Stimulated activated naive CD8-positive, alpha-beta T cell treated with anti-CD3 and anti-CD28 coated beads, Interleukin-15, Interleukin-2, amounts not matched to agents 100 ng/mL and 50 ng/mL, for 24 hours (primary cell): Measurements from ENCODE around the gene MMP28.

ENCODE experiments used
- H3K27ac Mint-ChIP-seq: one replicate; pipeline ENCODE4 v1.8.0; 2021; ENCODE audit warnings: mild to moderate bottlenecking, mixed read lengths
- H3K27me3 Mint-ChIP-seq: one replicate; pipeline ENCODE4 v1.8.0; 2021; ENCODE audit warnings: mixed read lengths
- H3K36me3 Mint-ChIP-seq: one replicate; pipeline ENCODE4 v1.8.0; 2021; ENCODE audit warnings: low read depth, mixed read lengths
- H3K4me1 Mint-ChIP-seq: one replicate; pipeline ENCODE4 v1.8.0; 2021; ENCODE audit warnings: low read depth, mixed read lengths
- H3K4me3 Mint-ChIP-seq: one replicate; pipeline ENCODE4 v1.8.0; 2021; ENCODE audit warnings: mild to moderate bottlenecking, mixed read lengths
- H3K9me3 Mint-ChIP-seq: one replicate; pipeline ENCODE4 v1.8.0; 2021; ENCODE audit warnings: mixed read lengths

The MMP28 gene, protein sequence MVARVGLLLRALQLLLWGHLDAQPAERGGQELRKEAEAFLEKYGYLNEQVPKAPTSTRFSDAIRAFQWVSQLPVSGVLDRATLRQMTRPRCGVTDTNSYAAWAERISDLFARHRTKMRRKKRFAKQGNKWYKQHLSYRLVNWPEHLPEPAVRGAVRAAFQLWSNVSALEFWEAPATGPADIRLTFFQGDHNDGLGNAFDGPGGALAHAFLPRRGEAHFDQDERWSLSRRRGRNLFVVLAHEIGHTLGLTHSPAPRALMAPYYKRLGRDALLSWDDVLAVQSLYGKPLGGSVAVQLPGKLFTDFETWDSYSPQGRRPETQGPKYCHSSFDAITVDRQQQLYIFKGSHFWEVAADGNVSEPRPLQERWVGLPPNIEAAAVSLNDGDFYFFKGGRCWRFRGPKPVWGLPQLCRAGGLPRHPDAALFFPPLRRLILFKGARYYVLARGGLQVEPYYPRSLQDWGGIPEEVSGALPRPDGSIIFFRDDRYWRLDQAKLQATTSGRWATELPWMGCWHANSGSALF

GRCh38 chr17:35795007-35795870, at the start of gene MMP28:
Gene MMP28, minus strand, starts transcription at chr17:35795641. Its CDS starts 264 bp downstream, at chr17:35795377.
- H3K36me3 Mint-ChIP-seq = no peaks in the 10 kb centered on the region
- H3K27me3 Mint-ChIP-seq = peaks cover 41% of the 10 kb centered on the region

DNA sequence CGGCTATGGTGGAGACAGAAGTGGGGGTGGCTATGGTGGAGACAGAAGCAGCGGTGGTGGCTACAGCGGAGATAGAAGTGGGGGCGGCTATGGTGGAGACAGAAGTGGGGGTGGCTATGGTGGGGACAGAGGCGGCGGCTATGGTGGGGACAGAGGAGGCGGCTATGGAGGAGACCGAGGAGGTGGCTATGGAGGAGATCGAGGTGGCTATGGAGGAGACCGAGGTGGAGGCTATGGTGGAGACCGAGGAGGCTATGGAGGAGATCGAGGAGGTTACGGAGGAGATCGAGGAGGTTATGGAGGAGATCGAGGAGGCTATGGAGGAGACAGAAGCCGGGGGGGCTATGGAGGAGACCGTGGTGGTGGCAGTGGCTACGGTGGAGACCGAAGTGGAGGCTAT, 49.1 kb upstream of the MMP28 start:
- peak overlapping the region; percentile 10 for H3K27ac Mint-ChIP-seq
- H3K27me3 Mint-ChIP-seq = no peaks in the 10 kb centered on the region
- H3K4me3 Mint-ChIP-seq = no peak overlapping the region
- peaks cover 12% of the 10 kb centered on the region for H3K4me1 Mint-ChIP-seq
- no peaks in the 10 kb centered on the region for H3K9me3 Mint-ChIP-seq
- peaks cover 74% of the 10 kb centered on the region for H3K36me3 Mint-ChIP-seq

More at GRCh38 chr17:35795007-35795870, at the start of gene MMP28:
- peaks cover 20% of the 10 kb centered on the region for H3K4me1 Mint-ChIP-seq
- H3K9me3 Mint-ChIP-seq = no peaks in the 10 kb centered on the region
- peak within 1 kb of the TSS; percentile 78 for H3K4me3 Mint-ChIP-seq
- no peak within 1 kb of the TSS for H3K27ac Mint-ChIP-seq

- peak overlapping the region; percentile 41 for H3K27ac Mint-ChIP-seq
- H3K4me1 Mint-ChIP-seq = peaks cover 11% of the 10 kb centered on the region
- peaks cover 73% of the 10 kb centered on the region for H3K36me3 Mint-ChIP-seq
- H3K9me3 Mint-ChIP-seq = no peaks in the 10 kb centered on the region
- no peaks in the 10 kb centered on the region for H3K27me3 Mint-ChIP-seq
- H3K4me3 Mint-ChIP-seq = no peak overlapping the region
Measured at GRCh38 chr17:35843698-35844097, 48.3 kb upstream of the MMP28 start.

- H3K36me3 Mint-ChIP-seq = peaks cover 74% of the 10 kb centered on the region
- no peaks in the 10 kb centered on the region for H3K9me3 Mint-ChIP-seq
- H3K4me1 Mint-ChIP-seq = peaks cover 15% of the 10 kb centered on the region
- H3K27me3 Mint-ChIP-seq = no peaks in the 10 kb centered on the region
- no peak overlapping the region for H3K4me3 Mint-ChIP-seq
- H3K27ac Mint-ChIP-seq = no peak overlapping the region
Measured at GRCh38 chr17:35842239-35842638, 46.8 kb upstream of the MMP28 start.

GRCh38 chr17:35841505-35841904, 46.1 kb upstream of the MMP28 start:
- H3K4me1 Mint-ChIP-seq = peaks cover 13% of the 10 kb centered on the region
- H3K27ac Mint-ChIP-seq = no peak overlapping the region
- H3K4me3 Mint-ChIP-seq = no peak overlapping the region
- peaks cover 75% of the 10 kb centered on the region for H3K36me3 Mint-ChIP-seq
- H3K9me3 Mint-ChIP-seq = no peaks in the 10 kb centered on the region
- no peaks in the 10 kb centered on the region for H3K27me3 Mint-ChIP-seq

DNA sequence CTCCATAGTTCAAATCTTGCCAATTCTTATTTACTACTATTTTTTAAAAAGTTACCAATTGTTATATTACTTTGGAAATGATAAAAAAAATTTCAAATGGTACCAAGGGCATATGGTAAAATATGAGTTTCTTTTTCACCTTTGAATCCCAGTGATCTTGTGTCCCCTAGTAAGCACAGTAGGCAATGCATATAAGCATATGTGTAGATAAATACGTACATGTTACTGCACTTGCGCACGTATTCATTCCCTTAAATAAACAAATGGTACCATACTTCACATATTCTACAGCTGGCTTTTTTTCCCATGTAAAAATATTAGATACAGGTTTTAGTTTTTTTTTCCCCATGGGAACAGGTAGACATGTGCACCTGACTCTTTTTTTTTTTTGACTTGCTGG, 45.7 kb upstream of the MMP28 start:
- Mint-ChIP-seq H3K36me3 (peaks cover 75% of the 10 kb centered on the region), H3K4me3 (no peak overlapping the region), H3K9me3 (no peaks in the 10 kb centered on the region), H3K4me1 (peaks cover 10% of the 10 kb centered on the region), H3K27ac (no peak overlapping the region), H3K27me3 (no peaks in the 10 kb centered on the region)

DNA sequence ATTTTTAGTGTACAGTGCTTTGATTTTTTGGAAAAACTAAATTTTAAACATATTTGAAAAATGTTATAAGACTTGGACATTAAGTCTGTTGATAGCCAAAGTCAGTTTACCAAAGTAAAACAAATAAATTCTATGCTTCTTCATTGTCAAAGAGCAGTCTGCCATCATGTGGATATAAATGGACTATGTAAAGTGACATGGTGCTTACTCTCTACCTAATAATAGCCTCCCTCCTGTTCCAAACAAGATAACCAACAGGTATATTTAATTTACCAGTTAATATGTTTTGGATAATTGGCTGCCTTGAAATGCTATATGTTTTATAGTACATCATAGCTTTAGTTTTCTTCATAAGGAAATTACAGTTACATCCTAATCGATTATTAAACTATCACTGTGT, 29.8 kb upstream of the MMP28 start:
- H3K4me3 Mint-ChIP-seq = no peak overlapping the region
- H3K27ac Mint-ChIP-seq = no peak overlapping the region
- H3K9me3 Mint-ChIP-seq = no peaks in the 10 kb centered on the region
- no peaks in the 10 kb centered on the region for H3K27me3 Mint-ChIP-seq
- peaks cover 77% of the 10 kb centered on the region for H3K36me3 Mint-ChIP-seq
- no peaks in the 10 kb centered on the region for H3K4me1 Mint-ChIP-seq

DNA sequence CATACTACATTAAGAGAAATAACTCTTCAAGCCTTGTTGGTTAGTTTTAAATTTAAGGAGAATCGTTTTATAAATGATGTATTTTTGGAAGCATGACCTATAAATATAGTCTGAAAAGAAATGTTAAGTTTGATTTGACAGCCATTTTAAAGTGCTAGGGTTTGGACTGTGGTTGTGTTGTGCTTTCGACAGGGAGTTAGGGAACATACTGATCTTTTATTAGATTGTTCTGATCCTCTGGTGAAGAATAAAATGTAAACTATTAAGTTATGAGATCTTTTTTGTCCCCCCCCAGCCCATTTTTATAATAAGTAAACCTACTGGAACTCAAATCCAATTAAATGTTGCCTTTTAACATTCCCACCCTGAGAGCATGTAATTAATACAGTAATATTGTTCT, 25.9 kb upstream of the MMP28 start:
- Mint-ChIP-seq H3K27me3 (no peaks in the 10 kb centered on the region), H3K4me3 (no peak overlapping the region), H3K36me3 (peaks cover 83% of the 10 kb centered on the region), H3K4me1 (peaks cover 21% of the 10 kb centered on the region), H3K9me3 (no peaks in the 10 kb centered on the region), H3K27ac (no peak overlapping the region)

DNA sequence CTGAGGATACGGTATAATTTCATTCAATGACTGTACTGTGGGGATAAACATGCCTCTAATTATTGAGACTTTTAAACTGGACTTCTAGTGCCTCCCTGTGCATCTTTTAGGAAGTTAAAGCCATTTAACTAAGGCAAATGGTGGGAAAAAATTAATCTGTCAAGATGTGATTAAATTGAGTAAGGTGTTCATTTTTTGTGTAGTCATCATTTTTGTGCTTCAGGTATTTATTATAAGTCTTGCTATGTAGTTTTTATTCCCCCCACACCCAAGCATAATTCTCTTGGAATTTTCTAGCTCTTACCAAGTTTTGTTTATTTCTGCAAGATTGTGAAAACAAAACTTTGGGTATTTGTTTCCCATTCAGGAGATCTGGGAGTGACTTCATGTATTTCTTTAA, 24.0 kb upstream of the MMP28 start:
- peaks cover 82% of the 10 kb centered on the region for H3K36me3 Mint-ChIP-seq
- no peak overlapping the region for H3K4me3 Mint-ChIP-seq
- H3K4me1 Mint-ChIP-seq = peaks cover 38% of the 10 kb centered on the region
- H3K27ac Mint-ChIP-seq = peak overlapping the region; percentile 59
- H3K27me3 Mint-ChIP-seq = no peaks in the 10 kb centered on the region
- no peaks in the 10 kb centered on the region for H3K9me3 Mint-ChIP-seq

DNA sequence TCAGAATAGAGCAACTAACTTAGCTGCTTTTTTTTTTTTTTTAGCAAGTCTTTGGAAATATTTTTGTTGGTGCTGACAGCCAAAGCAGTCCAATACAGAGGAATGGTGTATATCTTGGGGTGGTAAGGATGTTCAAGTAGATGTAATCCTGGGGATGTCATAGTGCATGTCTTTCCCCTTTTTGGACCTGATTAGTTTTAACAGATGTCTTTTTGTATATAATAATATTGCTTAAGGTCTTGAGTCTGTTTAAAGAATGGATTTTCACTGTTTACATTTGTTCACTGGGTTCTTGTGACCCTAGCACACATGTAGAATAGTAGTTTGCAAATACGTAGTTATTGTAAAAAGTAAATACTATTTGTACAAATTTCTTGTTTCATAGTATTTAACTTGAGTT, 21.8 kb upstream of the MMP28 start:
- H3K27me3 Mint-ChIP-seq = no peaks in the 10 kb centered on the region
- no peak overlapping the region for H3K27ac Mint-ChIP-seq
- peaks cover 56% of the 10 kb centered on the region for H3K4me1 Mint-ChIP-seq
- H3K4me3 Mint-ChIP-seq = no peak overlapping the region
- H3K9me3 Mint-ChIP-seq = no peaks in the 10 kb centered on the region
- peaks cover 76% of the 10 kb centered on the region for H3K36me3 Mint-ChIP-seq

GRCh38 chr17:35816723-35817122, 21.3 kb upstream of the MMP28 start:
- no peak overlapping the region for H3K27ac Mint-ChIP-seq
- no peaks in the 10 kb centered on the region for H3K9me3 Mint-ChIP-seq
- no peak overlapping the region for H3K4me3 Mint-ChIP-seq
- H3K36me3 Mint-ChIP-seq = peaks cover 76% of the 10 kb centered on the region
- H3K4me1 Mint-ChIP-seq = peaks cover 60% of the 10 kb centered on the region
- no peaks in the 10 kb centered on the region for H3K27me3 Mint-ChIP-seq

- Mint-ChIP-seq H3K27me3 (no peaks in the 10 kb centered on the region), H3K4me1 (peaks cover 77% of the 10 kb centered on the region), H3K36me3 (peaks cover 59% of the 10 kb centered on the region), H3K4me3 (no peak overlapping the region), H3K27ac (no peak overlapping the region), H3K9me3 (no peaks in the 10 kb centered on the region)
Measured at GRCh38 chr17:35812456-35812855, 17.0 kb upstream of the MMP28 start.

GRCh38 chr17:35811759-35812158, 16.3 kb upstream of the MMP28 start:
- Mint-ChIP-seq H3K27me3 (no peaks in the 10 kb centered on the region), H3K4me1 (peaks cover 77% of the 10 kb centered on the region)

DNA sequence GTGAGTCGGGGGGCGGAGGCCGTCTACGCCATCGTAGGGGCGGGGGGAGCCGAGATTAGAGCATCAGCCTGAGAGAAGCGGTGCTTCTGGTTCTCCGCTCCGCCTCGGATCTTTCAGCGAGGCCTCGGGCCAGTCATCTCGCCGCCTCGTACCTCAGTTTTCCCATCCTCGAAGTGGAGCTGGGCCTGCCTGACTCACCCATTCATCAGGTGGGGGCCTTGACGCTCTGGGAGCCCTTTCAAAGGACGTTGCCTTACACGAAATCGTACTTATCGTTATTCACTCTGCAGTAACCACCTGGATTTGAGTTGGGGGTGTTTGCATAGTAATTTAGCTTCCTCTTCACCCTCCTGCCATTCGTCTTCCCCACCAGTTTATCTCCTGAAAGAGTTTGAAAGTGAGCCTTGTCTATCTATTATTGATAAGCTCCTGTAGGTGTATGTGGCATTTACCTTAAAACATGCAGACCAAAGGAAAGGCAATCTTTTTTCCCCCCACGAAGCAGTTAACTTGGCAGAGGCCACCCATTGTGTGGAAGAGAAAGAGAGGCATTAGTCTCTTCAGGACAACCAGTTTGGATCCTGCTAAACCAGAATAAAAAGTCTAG, 14.5 kb upstream of the MMP28 start:
- Mint-ChIP-seq H3K4me1 (peaks cover 63% of the 10 kb centered on the region), H3K4me3 (peak overlapping the region; percentile 95), H3K9me3 (no peaks in the 10 kb centered on the region), H3K36me3 (peaks cover 37% of the 10 kb centered on the region), H3K27me3 (no peaks in the 10 kb centered on the region), H3K27ac (peak overlapping the region; percentile 97)

More at GRCh38 chr17:35811759-35812158, 16.3 kb upstream of the MMP28 start:
- Mint-ChIP-seq H3K36me3 (peaks cover 53% of the 10 kb centered on the region), H3K27ac (peak overlapping the region; percentile 61), H3K4me3 (peak overlapping the region; percentile 52), H3K9me3 (no peaks in the 10 kb centered on the region)
